HepG2 (cell line): ENCODE results near the gene DAAM2.

Experiments
- POLR2A ChIP-seq, 2 experiments: IDR thresholded peaks; 2 replicates each; pipeline ENCODE4 v1.6.1; 2011; ENCODE audit warnings: low read depth in 2 of 2, low read length in 2 of 2, mild to moderate bottlenecking in 1 of 2, moderate library complexity in 1 of 2; ENCODE audit not compliant: insufficient read depth in 1 of 2
- PTBP1 ChIP-seq: fragments of 200-400 bp; formaldehyde crosslinking; IDR thresholded peaks from 2 replicates; pipeline ENCODE4 v1.6.1; 2018; ENCODE audit warnings: low read length, low read depth; ENCODE audit not compliant: poor library complexity, severe bottlenecking
- RBAK ChIP-seq: sonication (generic); formaldehyde crosslinking; IDR thresholded peaks from 2 replicates; pipeline ENCODE4 v1.5.1; 2020; ENCODE audit warnings: mild to moderate bottlenecking, missing genetic modification reagents
- ZFP37 ChIP-seq: sonication (generic); formaldehyde crosslinking; IDR thresholded peaks from 2 replicates; pipeline ENCODE4 v1.4.0; 2020; ENCODE audit warnings: missing genetic modification reagents, borderline replicate concordance
- ZMYM2 ChIP-seq: sonication (generic); formaldehyde crosslinking; IDR thresholded peaks from 2 replicates; pipeline ENCODE4 v1.8.0; 2022; ENCODE audit warnings: mild to moderate bottlenecking, missing genetic modification reagents
- ZNF20 ChIP-seq: sonication (generic); formaldehyde crosslinking; IDR thresholded peaks from 2 replicates; pipeline ENCODE4 v1.4.0; 2020; ENCODE audit warnings: mild to moderate bottlenecking, moderate library complexity, missing genetic modification reagents
- ZNF768 ChIP-seq: sonication (generic); formaldehyde crosslinking; IDR thresholded peaks from 2 replicates; pipeline ENCODE4 v1.4.0; 2020; ENCODE audit warnings: missing genetic modification reagents
- TF ChIP-seq, protein P1 (sequence below): sonication (generic); formaldehyde crosslinking; IDR thresholded peaks from 2 replicates; pipeline ENCODE4 v1.5.0; 2020; ENCODE audit warnings: mild to moderate bottlenecking, missing genetic modification reagents, moderate library complexity
- TF ChIP-seq, protein P2 (sequence below): sonication (generic); formaldehyde crosslinking; IDR thresholded peaks from 2 replicates; pipeline ENCODE4 v1.5.1; 2020; ENCODE audit warnings: mild to moderate bottlenecking, missing genetic modification reagents, moderate library complexity
- TF ChIP-seq, protein P3 (sequence below): sonication (generic); formaldehyde crosslinking; IDR thresholded peaks from 2 replicates; pipeline ENCODE4 v1.5.1; 2020; ENCODE audit warnings: missing genetic modification reagents, mild to moderate bottlenecking, borderline replicate concordance

- TF ChIP-seq ZNF768 (CRISPR knock-in tag) (no peak), ZMYM2 (CRISPR knock-in tag) (no peak), PTBP1 (no peak), RBAK (no peak), POLR2A (IDR thresholded peaks at IDR 0.05; ENCODE audit: insufficient read depth in 1 of 2, low read depth in 2 of 2, low read length in 2 of 2) (no peak), ZFP37 (CRISPR knock-in tag) (no peak), ZNF20 (CRISPR knock-in tag) (no peak)
- TF ChIP-seq, protein P1, sequence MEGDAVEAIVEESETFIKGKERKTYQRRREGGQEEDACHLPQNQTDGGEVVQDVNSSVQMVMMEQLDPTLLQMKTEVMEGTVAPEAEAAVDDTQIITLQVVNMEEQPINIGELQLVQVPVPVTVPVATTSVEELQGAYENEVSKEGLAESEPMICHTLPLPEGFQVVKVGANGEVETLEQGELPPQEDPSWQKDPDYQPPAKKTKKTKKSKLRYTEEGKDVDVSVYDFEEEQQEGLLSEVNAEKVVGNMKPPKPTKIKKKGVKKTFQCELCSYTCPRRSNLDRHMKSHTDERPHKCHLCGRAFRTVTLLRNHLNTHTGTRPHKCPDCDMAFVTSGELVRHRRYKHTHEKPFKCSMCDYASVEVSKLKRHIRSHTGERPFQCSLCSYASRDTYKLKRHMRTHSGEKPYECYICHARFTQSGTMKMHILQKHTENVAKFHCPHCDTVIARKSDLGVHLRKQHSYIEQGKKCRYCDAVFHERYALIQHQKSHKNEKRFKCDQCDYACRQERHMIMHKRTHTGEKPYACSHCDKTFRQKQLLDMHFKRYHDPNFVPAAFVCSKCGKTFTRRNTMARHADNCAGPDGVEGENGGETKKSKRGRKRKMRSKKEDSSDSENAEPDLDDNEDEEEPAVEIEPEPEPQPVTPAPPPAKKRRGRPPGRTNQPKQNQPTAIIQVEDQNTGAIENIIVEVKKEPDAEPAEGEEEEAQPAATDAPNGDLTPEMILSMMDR (CRISPR knock-in tag) = no peak
- TF ChIP-seq, protein P2, sequence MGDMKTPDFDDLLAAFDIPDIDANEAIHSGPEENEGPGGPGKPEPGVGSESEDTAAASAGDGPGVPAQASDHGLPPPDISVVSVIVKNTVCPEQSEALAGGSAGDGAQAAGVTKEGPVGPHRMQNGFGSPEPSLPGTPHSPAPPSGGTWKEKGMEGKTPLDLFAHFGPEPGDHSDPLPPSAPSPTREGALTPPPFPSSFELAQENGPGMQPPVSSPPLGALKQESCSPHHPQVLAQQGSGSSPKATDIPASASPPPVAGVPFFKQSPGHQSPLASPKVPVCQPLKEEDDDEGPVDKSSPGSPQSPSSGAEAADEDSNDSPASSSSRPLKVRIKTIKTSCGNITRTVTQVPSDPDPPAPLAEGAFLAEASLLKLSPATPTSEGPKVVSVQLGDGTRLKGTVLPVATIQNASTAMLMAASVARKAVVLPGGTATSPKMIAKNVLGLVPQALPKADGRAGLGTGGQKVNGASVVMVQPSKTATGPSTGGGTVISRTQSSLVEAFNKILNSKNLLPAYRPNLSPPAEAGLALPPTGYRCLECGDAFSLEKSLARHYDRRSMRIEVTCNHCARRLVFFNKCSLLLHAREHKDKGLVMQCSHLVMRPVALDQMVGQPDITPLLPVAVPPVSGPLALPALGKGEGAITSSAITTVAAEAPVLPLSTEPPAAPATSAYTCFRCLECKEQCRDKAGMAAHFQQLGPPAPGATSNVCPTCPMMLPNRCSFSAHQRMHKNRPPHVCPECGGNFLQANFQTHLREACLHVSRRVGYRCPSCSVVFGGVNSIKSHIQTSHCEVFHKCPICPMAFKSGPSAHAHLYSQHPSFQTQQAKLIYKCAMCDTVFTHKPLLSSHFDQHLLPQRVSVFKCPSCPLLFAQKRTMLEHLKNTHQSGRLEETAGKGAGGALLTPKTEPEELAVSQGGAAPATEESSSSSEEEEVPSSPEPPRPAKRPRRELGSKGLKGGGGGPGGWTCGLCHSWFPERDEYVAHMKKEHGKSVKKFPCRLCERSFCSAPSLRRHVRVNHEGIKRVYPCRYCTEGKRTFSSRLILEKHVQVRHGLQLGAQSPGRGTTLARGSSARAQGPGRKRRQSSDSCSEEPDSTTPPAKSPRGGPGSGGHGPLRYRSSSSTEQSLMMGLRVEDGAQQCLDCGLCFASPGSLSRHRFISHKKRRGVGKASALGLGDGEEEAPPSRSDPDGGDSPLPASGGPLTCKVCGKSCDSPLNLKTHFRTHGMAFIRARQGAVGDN = no peak
- TF ChIP-seq, protein P3, sequence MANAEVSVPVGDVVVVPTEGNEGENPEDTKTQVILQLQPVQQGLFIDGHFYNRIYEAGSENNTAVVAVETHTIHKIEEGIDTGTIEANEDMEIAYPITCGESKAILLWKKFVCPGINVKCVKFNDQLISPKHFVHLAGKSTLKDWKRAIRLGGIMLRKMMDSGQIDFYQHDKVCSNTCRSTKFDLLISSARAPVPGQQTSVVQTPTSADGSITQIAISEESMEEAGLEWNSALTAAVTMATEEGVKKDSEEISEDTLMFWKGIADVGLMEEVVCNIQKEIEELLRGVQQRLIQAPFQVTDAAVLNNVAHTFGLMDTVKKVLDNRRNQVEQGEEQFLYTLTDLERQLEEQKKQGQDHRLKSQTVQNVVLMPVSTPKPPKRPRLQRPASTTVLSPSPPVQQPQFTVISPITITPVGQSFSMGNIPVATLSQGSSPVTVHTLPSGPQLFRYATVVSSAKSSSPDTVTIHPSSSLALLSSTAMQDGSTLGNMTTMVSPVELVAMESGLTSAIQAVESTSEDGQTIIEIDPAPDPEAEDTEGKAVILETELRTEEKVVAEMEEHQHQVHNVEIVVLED = no peak
Measured at GRCh38 chr6:39876111-39876510, 83.9 kb downstream of the DAAM2 start.
